Progenitor cell of endocrine pancreas (in vitro differentiated cells): ENCODE measurements around the gene AUP1. TPM values are rescaled to one million over a fixed set of nuclear protein-coding genes. Genes with fewer than 3 reads are reported as not detected.

Source experiments
- DNase-seq: peaks from one replicate; pipeline ENCODE4 v3.0.0; 2021; ENCODE audit warnings: low spot score; ENCODE audit not compliant: unreplicated experiment
- H3K27ac Mint-ChIP-seq: 2 replicates; pipeline ENCODE4 v1.8.0; 2021; ENCODE audit warnings: mild to moderate bottlenecking, moderate library complexity, mixed read lengths
- H3K27me3 Mint-ChIP-seq: 2 replicates; pipeline ENCODE4 v1.8.0; 2021; ENCODE audit warnings: mixed read lengths
- H3K36me3 Mint-ChIP-seq: 2 replicates; pipeline ENCODE4 v1.8.0; 2022; ENCODE audit warnings: mixed read lengths; ENCODE audit not compliant: insufficient read depth
- H3K4me1 Mint-ChIP-seq: 2 replicates; pipeline ENCODE4 v1.8.0; 2021; ENCODE audit warnings: low read depth, mixed read lengths
- H3K4me3 Mint-ChIP-seq: 2 replicates; pipeline ENCODE4 v1.8.0; 2021; ENCODE audit warnings: low read depth, mild to moderate bottlenecking, moderate library complexity, mixed read lengths
- H3K9me3 Mint-ChIP-seq: 2 replicates; pipeline ENCODE4 v1.8.0; 2021; ENCODE audit warnings: low read depth, mixed read lengths
- CTCF ChIP-seq: fragments of 200-600 bp; sonication (generic); IDR thresholded peaks from one replicate; pipeline ENCODE4 v1.5.0; 2021; ENCODE audit warnings: antibody characterized with exemption, mild to moderate bottlenecking; ENCODE audit not compliant: unreplicated experiment
- total RNA-seq: library from RNA; stranded (reverse); gene quantifications from 2 replicates; pipeline ENCODE4 v1.2.1, GENCODE V29; 2021

AUP1 gene
- total RNA-seq, 1 donor from 2014 or later = 115 TPM

DNA sequence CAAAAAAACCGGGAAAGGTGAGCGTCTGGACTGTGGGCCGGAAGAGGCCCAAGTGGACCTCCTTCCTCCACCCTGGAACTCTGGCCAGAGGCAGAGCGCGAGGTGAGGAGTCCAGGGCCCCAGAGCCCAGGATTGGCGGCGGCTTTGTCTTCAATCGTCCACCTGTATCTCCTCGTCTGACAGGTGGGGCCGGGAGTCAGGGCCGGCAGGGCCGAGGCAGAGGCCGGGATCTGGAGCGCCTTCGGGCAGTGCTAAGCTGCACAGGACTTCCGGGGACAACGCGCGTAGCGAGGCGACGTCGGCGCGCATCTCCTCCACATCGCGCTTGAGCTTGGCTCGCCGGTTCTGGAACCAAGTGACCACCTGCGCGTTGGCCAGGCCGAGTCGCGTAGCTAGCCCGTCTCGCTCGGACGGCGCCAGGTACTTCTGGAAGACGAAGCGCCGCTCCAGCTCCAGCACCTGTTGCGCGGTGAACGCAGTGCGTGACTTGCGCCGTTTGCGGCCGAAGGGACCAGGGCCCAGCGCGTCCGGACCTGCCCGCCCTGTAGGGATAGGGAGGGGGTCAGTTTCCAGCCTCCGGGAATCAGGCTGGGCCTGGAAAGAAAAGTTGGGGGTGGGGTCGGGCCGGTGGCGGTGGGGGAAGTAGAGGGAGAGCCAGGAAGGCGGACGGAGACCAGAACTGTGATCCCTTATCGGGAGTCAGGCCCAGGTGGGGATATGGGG, 31.6 kb downstream of the AUP1 start:
- no peak for DNase-seq
- Mint-ChIP-seq H3K27ac (peak overlapping the region; percentile 93), H3K4me1 (peaks cover 26% of the 10 kb centered on the region), H3K4me3 (peak overlapping the region; percentile 89), H3K27me3 (peaks cover 29% of the 10 kb centered on the region), H3K9me3 (no peaks in the 10 kb centered on the region), H3K36me3 (peaks cover 10% of the 10 kb centered on the region)
- TF ChIP-seq CTCF = no peak

DNA sequence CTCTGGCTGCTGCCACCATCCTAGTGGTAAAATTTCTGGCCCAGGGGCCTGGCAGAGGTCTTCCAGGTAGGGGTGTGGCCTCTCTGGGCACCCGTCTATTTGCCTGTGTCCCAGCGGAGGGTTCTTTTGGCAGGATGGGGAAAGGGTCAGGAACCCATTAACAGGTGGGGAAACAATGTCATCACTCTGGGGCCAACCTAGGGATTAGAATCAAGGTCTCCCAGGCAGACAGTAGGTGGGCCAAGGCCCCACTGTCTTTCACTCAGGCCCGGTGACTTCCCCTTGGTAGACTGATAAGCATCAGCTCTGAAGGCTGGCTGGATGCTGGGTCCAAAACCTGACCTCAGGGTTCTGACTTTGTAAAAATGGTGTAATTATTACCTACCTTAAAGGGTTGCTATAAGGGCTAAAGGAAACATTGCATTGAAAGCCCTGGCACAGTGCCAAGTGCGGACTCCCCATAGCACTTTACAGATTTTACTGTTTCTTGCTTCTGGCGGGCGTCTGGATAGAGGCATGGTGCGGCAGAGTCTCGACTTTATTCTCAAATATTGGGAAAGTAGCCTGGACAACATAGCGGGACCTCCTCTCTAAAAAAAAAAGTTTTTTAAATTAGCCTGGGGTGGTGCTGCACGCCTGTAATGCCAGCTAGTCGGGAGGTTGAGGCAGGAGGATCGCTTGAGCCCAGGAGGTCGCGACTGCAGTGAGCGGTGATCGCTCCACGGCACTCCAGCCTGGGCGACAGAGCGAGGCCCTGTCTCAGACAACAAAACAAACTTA, 32.3 kb downstream of the AUP1 start:
- TF ChIP-seq CTCF = no peak
- Mint-ChIP-seq H3K27me3 (peaks cover 29% of the 10 kb centered on the region), H3K27ac (peak overlapping the region; percentile 79), H3K4me3 (peak overlapping the region; percentile 89), H3K36me3 (peaks cover 12% of the 10 kb centered on the region), H3K4me1 (peaks cover 21% of the 10 kb centered on the region), H3K9me3 (no peaks in the 10 kb centered on the region)
- no peak for DNase-seq

DNA sequence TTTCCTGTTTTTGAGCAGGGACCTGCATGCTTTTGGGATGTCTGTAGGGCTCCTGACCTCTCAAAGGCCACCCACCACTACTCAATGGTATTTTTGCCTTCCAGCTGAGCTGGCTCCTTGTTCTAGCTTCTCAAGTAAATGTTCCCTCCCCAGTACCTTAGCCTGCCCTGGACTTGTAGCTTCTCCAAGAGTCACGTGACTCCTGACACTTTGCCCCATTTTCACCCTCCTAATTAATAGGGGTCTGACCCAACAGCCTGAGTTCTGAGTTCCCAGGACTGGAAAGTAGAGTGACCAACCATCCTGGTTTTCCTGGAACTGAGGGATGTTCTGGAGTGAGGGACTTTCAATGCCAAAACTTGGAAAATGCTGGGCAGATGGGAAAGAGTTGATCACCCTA, 34.1 kb downstream of the AUP1 start:
- no peak overlapping the region for H3K27ac Mint-ChIP-seq
- no peak for DNase-seq
- peaks cover 13% of the 10 kb centered on the region for H3K4me1 Mint-ChIP-seq
- peaks cover 16% of the 10 kb centered on the region for H3K36me3 Mint-ChIP-seq
- H3K27me3 Mint-ChIP-seq = peaks cover 25% of the 10 kb centered on the region
- no peak for TF ChIP-seq CTCF
- no peaks in the 10 kb centered on the region for H3K9me3 Mint-ChIP-seq
- H3K4me3 Mint-ChIP-seq = no peak overlapping the region

DNA sequence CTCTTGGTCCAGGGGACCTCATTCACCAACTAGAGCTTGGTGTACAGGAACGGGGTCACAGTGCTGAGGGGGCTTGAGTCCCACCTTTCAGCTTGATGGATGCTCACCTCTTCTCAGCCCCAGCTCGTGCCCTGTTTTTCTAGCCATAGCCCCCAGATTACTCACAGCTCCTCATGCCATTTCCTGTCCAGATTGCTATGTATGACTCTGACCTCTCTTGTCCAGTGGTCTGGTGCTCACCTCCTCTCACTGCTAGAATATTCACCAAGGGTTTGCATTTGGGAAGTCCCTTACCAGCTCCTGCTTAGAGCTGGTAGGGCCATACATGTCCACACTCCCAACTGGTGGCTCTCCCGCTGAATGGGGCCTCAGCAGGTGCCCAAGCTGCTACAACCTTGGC, 36.0 kb downstream of the AUP1 start:
- Mint-ChIP-seq H3K27me3 (peaks cover 13% of the 10 kb centered on the region), H3K4me3 (no peak overlapping the region), H3K27ac (no peak overlapping the region), H3K36me3 (peaks cover 18% of the 10 kb centered on the region), H3K4me1 (peaks cover 9% of the 10 kb centered on the region), H3K9me3 (no peaks in the 10 kb centered on the region)
- TF ChIP-seq CTCF = no peak
- no peak for DNase-seq

- Mint-ChIP-seq H3K27me3 (peaks cover 6% of the 10 kb centered on the region), H3K36me3 (peaks cover 18% of the 10 kb centered on the region), H3K4me1 (peaks cover 4% of the 10 kb centered on the region), H3K9me3 (no peaks in the 10 kb centered on the region), H3K27ac (no peak overlapping the region), H3K4me3 (no peak overlapping the region)
- no peak for TF ChIP-seq CTCF
- no peak for DNase-seq
These were observed 37.6 kb downstream of the AUP1 start for GRCh38 chr2:74491648-74492544.
